Fibroblast of skin of scalp (primary cell): ENCODE data around the gene ABHD8.

Source experiments
- DNase-seq: peaks from one replicate; pipeline ENCODE4 v3.0.0-alpha.2; 2013

Gene ABHD8

DNA sequence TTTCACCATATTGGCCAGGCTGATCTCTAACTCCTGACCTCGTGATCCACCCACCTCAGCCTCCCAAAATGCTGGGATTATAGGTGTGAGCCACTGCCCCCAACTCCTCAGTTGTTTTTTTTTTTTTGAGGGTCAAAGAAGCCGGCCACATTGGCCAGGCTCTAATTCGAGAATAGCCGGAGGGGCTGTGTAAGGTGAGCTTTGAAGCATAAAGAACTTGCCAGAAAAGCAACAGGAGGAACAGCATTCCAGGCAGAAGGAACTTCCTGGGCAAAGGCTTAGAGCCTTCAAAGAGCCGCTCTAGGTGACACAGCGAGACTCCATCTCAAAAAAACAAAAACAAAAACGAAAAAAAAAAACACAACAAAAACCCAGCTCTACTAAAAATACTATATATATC lies 37.2 kb downstream of the ABHD8 start:
- DNase-seq: no peak

DNA sequence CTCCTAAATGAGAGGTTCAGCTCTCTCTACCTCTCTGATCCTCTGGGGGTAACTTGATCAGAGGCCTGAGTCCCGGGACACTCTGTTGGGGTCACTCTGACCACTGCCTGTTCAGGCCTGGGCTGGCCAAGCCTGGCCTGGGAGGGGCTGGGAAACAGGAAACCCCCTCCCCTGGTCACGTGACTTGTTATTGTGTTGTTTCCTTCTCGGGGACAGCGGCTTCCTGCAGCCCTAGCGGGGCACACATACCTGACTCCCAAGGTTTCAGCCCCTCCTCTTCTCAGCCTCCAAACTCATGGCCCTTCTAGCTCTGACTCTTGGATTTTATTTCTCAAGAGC lies 38.6 kb downstream of the ABHD8 start, which contains the start of gene USHBP1:
Gene USHBP1, minus strand, starts transcription at position 105 of the 339 bp plus-strand sequence. CDS start 446 bp downstream, outside the sequence.
- DNase-seq: no peak

DNA sequence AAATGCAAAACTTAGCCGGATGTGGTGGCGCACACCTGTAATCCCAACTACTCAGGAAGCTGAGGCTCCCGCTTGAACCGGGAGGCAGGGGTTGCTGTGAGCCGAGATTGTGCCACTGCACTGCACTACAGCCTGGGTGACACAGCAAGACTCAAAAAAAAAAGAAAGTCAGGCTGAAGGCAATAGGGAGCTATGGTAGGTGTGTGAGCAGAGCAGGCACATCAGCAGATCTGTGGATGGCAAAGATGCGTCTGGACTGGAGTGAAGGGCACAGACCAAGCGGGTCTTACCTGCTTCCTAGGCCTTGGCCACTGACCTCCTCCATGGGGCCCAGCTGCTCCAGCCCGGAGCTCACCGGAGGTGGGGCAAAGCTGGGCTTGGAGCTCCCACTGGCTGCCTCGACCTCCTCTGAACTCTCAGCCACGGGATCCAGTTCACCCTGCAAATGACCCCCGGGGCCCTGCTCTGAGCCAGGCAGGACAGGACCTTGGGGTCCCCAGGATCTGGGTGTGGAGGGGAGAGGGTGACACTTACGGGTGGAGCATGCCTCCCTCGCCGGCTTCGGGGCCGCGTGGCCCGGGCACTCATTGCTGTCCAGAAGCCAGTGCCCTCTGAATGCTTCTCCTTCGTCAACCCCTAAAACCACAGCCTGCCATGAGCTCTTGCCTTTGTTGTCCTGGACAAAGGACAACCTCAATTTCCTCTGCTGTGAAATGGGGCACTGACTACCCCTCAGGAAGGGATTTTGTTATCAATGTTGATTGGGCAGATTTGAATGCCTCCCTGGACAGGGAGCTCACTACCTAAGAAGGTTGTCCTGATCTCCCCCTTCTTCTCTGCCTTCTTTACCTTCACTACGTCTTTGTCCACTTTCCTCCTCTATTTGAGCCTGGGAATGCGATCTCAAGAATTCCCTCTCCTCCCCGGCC lies 39.2 kb downstream of the ABHD8 start:
- no peak for DNase-seq

DNA sequence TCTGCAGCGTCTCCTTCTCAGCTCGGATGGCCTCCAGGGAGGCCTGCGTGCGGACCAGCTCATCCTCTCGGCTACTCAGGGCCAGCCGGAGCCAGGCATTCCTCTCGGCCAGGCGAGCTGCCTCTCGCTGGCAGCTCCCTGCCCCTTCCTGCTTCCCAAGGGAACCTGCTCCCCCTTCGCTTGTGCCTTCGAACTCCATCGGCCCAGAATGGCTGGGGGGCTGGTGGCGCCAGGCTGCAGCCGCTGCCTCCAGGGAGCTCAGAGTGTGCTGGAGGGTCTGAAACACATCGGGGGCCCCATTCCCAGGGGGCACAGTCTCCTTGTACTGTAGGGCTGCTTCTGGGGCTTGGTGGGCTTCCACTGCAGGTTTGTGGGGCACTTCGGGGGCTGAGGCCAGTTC lies 40.7 kb downstream of the ABHD8 start:
- no peak for DNase-seq

DNA sequence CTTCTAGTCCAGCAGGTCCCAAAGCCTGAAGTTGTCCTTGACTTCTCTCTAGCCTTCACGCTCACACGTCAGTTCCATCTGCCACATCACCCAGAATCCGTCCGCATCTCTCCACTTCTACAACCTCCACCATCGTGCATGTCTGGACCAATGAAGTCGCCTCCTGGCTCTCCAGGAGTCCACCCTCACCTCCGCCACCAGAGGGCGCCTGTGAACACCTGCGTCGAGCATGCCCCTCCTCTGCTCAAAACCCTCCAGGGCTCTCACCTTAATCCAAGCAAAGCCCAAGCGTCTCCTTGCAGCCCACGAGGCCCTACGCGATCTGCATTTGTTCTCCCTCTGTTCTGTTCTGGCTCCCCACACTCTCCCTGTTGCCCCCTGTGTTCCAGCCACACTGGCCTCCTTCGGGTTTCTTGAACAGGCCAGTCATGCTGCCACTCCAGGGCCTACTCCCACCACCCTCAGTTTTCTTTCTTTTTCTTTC lies 42.3 kb downstream of the ABHD8 start:
- DNase-seq: peak; percentile 64

DNA sequence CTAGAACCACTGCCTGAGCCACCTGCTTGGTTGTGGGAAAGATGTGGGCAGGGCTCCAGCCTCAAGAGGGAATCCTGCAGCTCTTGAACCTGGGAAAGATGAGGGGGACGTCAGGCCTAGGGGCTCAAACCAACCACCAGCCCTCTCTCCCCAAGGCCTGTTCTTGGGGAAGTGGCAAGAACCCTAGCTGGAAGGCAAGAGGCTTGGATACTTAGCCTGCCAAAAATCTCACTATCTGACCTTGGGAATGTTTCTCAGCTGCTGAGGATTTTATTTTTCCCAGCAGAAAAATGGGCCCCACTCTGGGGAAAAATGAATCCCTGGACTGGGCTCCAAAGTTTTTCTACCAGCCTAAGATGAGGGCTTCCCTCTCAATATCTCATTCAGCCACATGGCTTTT lies 43.3 kb downstream of the ABHD8 start:
- no peak for DNase-seq

DNA sequence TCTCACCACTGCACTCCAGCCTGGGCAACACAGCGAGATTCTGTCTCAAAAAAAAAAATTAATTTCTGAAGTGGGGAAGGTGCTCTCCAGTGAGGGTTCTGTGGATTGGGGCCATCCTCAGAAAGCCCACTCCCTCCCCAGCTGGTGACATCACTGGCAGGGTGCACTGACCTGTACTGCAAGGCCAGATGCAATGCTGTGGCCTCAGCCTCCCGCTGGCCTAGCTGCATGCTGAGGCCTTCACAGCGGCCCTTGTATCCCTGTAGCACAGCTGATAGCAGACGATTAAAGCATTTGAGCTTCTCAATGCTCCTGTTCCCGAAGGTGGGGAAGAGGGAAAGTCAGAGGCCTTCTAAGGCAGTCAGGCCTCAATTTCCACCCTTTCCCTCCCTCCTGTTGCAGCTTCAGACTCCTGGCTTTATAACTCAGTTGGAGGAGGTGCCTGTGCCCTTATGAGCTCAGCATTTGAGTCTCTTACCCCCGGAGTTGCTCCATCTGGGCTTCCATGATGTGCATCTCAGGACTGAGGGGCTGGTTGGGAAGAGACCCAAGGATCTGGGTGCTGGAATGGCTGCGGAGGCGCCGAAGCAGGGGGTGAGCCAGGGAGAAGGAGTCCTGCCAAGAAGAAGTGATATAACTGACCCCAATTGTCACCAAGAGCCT lies 44.0 kb downstream of the ABHD8 start:
- DNase-seq: no peak

DNA sequence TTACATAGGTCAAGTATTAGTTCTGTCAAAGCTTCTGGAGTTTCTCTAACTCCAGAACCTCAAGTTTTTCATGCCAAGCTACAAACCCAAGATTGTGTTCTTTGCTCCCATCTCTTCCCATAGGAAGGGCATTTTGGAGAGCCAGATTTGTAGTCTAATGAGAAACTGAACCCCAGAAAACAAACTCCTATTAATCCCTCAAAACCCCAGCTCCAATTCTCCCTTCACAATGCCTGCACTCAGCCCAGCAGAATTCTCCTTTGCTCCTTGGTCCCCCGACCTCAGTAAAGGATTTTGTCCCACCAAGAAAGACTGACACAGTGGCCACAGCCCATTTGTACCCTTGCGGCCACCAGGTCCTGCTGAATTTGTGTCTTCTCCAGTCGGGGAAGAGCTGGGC lies 47.1 kb downstream of the ABHD8 start:
- no peak for DNase-seq

DNA sequence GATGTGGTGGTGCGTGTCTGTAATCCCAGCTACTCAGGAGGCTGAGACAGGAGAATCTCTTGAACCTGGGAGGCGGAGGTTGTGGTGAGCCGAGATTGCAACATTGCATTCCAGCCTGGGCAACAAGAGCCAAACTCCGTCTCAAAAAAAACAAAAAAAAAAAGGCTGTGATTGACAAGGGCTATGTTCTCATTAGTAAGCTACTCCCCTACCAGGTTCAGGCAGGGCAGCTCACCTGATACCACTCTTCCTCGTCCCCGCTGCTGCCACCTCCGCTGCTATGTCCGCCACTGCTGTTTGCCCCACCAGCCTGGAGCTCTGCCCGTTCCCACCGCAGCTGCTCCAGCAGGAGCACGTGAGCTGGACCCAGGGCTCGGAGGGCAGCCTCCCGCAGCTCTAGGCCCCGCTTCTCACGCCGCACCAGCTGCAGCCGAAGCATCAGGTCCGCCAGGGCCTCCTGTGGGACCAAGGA lies 48.0 kb downstream of the ABHD8 start:
- no peak for DNase-seq

DNA sequence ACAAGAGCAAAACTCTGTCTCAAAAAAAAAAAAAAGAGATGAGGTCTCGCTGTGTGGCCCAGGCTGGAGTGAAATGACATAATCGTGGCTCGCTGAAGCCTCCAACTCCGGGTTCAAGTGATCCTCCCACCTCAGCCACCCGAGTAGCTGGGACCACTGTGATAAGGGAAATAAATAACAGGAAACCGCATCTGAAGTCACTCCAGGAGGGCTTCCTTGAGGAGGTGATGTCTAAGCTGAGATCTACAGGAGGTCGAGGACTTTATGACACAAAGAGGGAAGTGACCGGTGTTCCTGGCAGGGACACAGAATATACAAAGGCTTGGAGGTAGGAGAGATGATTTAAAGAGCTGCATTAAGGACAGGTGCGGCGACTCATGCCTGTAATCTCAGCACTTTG lies 48.6 kb downstream of the ABHD8 start:
- DNase-seq: no peak

DNA sequence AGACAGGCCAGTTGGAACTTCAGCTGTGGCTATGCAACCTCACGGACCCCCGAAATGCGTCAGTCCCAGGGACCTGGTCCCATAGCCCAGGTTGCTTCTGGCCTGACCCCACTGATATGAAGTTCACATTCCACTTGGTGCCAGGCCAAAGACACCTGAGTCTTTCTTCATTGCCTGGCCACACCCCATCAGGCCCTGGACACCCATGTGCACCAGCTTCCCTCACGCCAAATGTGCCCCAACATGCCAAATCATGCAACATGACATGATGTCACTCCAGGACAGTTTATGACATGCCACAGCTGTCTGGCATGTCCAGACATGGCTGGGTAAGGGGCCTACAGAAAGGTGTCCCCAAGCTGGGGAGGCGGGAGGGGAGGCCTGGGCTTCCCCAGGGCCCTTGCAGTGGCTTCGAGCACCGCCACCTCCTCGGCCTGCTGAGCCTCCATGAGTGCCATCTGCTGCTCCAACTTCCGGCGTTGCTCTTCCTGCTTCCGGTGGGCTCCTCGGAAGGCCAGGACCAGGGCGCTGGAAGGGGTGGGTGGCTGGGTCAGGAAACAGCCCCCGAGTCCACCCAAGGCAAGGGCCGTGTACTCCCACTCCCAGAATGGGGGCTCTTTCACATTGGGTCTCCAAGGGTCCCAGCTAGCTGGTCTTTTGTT lies 53.2 kb downstream of the ABHD8 start:
- no peak for DNase-seq

DNA sequence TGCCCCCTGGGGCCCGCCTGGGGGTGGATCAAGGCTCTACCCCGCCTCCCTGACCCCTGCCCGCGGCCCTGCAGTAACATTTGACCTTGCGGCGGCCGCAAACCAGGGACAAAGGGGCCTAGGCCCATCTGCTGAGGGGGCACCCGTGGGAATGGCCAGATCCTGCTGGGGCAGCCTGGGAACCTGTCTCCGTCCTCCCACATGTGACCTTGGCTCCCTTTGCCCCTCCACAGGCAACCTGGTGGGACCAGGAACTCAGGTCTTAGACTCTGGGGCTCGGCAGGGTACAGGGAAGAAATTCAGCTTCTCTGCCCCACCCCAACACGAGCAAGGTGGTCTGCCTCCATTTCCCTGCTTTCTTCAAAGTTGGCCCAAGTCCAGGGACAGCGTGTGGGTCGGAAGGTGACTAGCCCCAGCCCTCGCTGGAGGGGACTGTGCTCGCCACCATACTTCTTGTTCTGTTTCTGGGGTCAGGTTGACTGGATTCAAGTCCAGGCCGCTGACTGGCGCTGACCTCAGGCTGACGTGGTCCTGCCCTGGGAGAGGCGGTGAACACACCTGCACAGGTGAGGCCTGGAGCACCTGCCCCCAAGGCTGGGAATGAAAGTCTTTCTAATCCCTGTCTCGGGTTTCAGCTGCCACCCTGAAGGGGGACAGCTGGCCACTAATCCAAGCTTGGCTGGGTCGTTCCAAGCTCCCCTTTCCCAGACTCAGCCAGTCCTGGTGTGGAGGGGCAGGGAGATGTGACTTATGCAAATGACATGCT lies 55.0 kb downstream of the ABHD8 start:
- no peak for DNase-seq

DNA sequence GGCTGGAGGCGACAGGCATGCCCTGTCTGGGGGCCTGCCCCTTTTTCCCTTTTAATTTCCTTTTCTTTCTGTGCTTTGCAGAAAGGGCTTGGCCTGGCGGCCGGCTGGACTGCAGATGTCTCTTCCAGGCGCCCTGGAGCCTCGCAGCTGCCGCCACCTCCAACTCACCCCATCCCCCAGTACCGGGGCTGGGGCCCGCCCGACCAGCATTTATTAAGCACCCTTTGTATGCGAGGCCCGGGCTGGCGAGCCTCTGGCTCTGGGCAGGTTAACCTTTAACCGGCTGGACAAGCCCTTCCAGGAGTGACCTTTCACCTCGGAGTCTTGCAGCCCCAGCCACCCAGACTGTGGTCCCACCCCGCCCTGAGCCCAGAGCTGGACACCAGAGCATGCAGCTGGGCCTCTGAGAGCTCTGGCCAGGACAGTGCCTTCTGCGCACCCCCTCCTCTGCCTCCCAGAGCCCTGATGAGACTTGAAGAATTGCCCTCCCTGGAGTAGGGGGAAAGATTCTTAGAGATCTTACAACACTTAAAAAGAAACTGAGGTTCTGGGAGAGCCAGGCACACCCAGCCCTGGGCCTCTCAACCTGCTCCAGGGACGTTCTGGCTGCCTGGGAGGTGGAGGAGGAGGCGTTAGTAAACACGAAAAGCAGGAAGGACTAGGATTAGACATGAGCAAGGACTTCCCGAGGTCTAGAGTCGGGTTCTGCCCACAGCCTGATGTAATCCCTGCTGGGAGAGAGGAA lies 56.4 kb downstream of the ABHD8 start:
- DNase-seq: peak; percentile 18

DNA sequence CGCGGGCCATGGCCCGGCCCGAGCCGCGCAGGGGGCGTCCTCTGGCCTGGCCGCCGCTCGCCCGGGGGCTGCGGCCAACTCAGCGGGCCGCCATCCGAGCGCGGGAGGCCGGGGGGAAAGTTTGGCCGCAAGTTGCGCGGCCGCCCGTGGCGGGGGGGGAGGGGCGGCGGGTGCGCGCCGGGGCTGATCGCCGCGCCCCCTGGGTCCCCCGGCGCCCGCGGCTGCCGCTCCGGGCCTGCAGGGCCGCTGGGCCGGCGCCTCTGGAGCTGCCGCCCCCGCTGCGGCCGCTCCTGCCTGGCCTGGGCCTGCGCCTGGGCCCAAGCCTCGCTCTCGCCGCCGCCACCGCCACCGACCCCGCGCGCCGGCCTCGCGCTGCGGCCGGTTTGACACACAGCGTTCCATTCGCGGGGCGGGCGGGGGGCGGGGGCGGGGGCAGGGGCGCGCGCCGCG lies 57.7 kb downstream of the ABHD8 start, which contains the start of gene NR2F6:
Gene NR2F6, minus strand, starts transcription at position 385 of the 450 bp plus-strand sequence. CDS start 699 bp downstream, outside the sequence.
- no peak for DNase-seq

DNA sequence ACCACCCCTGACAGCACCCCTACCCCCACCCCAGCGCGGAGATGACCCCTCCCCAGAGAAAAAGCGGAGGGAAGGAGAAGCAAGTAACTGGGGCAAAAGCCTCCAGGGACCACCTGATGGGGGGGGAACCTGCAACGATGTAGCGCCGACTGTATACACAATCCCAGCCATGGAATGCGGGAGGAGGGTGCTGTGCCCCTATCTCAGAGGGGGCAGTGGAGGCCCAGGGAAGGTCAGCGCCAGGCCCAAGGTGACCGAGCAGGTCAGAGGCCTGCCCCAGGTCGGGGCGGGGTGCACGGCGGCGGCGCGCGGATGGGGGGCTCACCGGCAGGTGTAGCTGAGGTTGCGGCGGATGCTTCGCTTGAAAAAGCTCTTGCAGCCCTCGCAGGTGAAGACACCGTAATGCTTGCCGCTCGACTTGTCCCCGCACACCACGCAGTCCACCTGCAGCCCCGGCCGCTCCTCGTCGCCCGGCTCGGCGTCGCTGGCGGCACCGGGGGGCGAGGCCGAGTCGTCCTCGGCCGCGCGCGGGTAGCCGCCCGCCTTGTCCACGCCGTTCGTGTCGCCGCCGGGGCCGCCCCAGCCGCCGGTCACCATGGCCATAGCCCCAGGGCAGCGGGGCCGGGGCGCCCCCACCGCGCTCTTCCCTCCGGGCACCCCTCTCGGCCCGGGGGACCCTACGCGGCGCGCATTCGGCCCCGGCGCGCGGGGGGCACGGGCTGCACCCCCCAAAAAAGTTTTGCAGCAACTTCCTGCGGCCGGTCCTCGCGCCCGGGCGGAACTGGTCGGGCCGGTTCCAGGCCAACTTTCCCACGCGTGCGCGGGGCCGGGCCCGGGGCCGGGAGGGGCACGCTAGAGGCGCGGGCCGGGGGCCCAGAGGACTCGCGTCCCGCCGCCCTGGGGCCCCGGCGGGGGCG lies 58.3 kb downstream of the ABHD8 start:
- DNase-seq: no peak

DNA sequence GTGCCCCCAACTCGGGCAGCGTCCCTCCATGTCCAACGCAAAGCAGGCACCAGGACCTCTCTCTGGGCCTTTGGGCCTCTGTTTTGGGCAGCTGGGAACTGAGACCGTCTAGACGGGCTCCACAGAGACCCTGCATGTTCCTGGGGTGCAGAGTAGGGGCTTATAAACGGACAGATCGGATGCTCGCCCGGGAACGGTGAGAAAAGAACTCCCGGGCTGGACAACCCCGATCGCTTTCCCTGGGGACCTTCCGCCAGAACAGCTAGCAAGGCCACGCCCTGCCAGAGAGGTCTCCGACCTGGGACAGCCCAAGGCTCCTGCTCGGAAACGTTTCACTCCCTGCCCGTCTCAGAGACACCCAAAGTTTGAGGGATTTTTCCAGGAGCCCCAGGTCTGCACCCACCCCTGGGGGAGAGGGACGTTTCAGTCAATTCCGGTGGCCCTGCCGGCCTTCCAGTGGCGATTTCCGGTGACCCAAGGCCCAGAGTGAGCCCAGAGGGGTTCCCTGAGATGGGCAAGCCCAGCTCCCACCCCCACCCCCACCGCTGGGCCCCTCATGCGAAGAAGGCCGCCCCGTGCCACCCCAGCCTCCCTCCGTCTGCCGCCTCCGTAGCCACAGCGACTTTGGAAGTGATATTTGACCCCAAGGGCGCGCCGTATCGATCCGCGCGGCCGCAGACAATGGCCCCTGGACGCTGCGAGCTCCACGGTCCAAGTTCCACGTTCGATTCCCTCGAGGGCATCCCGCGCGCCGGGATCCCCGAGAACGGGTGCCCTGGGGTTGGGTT lies 59.2 kb downstream of the ABHD8 start:
- peak; percentile 36 for DNase-seq

DNA sequence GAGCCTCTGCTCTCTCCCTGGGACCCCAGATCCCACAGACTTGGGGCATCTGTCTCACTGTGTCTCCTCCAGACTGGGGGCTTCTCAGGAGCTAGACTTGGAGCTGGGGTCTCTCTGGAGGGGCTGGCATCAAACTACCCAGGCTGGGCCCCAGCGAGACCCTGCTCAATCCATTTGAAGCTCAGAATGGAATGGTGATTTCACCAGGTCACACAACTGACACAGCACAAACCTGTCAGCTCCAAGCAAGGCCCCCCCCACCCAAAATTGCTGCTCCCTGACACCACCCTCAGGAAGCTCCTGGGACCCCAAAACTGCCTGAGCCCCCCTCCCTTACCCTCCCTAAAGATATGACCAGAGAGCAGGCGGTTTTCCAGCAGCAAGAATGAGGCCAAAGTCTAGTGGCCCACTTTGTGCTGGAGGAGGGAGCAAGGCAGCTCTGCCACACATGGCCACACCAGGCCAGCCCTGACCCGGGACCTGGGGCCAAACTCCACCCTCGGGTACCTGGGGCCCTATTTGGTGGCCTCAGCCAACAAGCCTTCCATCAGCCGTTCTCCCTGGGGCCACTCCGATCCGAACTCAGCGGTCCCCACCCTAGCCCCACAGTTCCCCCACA lies 59.9 kb downstream of the ABHD8 start:
- no peak for DNase-seq

DNA sequence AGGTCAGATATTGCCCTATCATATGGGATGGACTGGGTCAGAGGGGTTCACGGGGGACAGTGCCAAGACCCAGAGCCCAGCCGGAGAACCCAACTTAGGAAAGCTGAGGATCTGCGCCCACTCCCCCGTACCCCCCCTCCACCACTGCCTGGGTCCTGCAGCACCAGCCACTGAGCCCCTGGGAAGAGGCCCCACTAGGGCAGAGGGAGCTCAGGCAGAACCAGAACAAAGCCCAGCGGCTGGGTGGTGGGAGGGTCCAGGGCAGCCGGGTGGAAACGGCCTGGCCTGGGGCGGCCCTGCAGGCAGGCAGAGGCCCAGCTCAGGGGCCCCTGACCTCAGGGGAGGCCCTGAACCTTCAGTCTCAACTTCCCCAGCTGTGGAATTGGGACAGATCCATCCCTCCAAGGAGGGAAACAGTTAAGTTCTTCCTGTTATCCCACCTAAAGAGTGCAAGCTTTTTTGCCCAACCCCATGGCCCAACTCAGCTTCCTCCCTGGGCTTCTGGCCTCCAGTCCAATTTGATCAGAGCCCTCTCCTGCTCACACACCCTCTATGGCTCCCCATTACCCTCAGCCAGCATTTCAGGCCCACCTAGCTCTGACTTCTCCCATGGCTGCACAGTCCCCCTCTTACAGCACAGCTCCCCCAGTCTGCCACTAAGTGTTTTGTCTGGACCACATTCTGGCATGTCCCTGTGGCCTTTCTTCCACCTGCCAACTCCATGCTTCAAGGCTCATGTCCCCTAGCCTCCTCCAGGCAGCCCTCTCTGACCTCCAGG lies 60.6 kb downstream of the ABHD8 start:
- no peak for DNase-seq
